HepG2 (cell line): ENCODE data around the gene AHCY. TPM values are rescaled to one million over a fixed set of nuclear protein-coding genes. Genes with fewer than 3 reads are reported as not detected.

ENCODE experiments used
- ATAC-seq: fragments of 200-7000 bp; cut with Tn5 transposase; 3 replicates; pipeline ENCODE4 v1.9.1; 2020; ENCODE audit warnings: mild to moderate bottlenecking, moderate library complexity
- BruUV-seq: library from RNA; stranded (reverse); fragments of 400-500 nt; replicated peaks from 2 replicates; lab custom pipeline; 2021; lab: Mats Ljungman, UMichigan
- CTCF ChIA-PET: fragments of 300-600 bp; formaldehyde crosslinking; extraction: SDS; loops from one replicate; lab custom pipeline; 2021; ENCODE audit warnings: low total read pairs, inconsistent platforms, low intra/inter-chr PET ratio; lab: Yijun Ruan, JAX
- POLR2A ChIA-PET: fragments of 350-600 bp; sonication (Branson Sonifier 250); formaldehyde crosslinking; loops from one replicate; lab custom pipeline; 2020; ENCODE audit warnings: antibody characterized with exemption, inconsistent platforms; lab: Yijun Ruan, JAX
- DNase-seq: peaks from one replicate; pipeline ENCODE4 v3.0.0-alpha.2; 2015; ENCODE audit warnings: low spot score
- FAIRE-seq: peaks from 3 replicates; lab custom pipeline; 2011; peaks lifted over from hg19 to GRCh38; lab: Jason Lieb, UNC
- H2AFZ ChIP-seq: one replicate; pipeline ENCODE4 v1.6.1; 2011; ENCODE audit warnings: low read length, inconsistent platforms
- H3K27ac ChIP-seq: fragments of 300-600 bp; 3 replicates; pipeline ENCODE4 v1.8.0; 2011; ENCODE audit warnings: mixed run types, mild to moderate bottlenecking, mixed read lengths, low read length, inconsistent platforms; ENCODE audit not compliant: insufficient read depth; ENCODE audit errors: extremely low read length
- H3K27me3 ChIP-seq, 2 experiments: fragments of 200-600 bp in 1 of 2; 2 replicates in 1 of 2; 3 replicates in 1 of 2; pipeline versions ENCODE4 v1.6.0 to v1.8.0; 2011; ENCODE audit warnings: low read length in 2 of 2, mild to moderate bottlenecking in 2 of 2, moderate library complexity in 2 of 2, inconsistent platforms in 1 of 2; ENCODE audit not compliant: insufficient read depth in 2 of 2, control insufficient read depth in 1 of 2
- H3K36me3 ChIP-seq, 2 experiments: fragments of 200-600 bp in 1 of 2; replicated peaks in 1 of 2; 2 replicates in 1 of 2; 3 replicates in 1 of 2; pipeline versions ENCODE4 v1.5.1 to v1.8.0; 2011; ENCODE audit warnings: low read length in 2 of 2, inconsistent platforms in 1 of 2; ENCODE audit not compliant: insufficient read depth in 2 of 2, control insufficient read depth in 1 of 2
- H3K4me1 ChIP-seq: 2 replicates; pipeline ENCODE4 v1.5.1; 2012; ENCODE audit warnings: low read length, inconsistent platforms; ENCODE audit not compliant: insufficient read depth
- H3K4me2 ChIP-seq: 2 replicates; pipeline ENCODE4 v1.6.0; 2011; ENCODE audit warnings: low read depth, low read length, inconsistent platforms
- H3K4me3 ChIP-seq, 3 experiments: fragments of 200-600 bp in 1 of 3; sonication (generic), shearing (Covaris generic) in 1 of 3; replicated peaks in 1 of 3; 2 replicates each; pipeline ENCODE4 v1.5.1; 2011 to 2016; ENCODE audit warnings: low read length in 3 of 3, inconsistent platforms in 2 of 3, low read depth in 2 of 3, mild to moderate bottlenecking in 2 of 3, control low read depth in 1 of 3, mixed read lengths in 1 of 3; ENCODE audit not compliant: insufficient read depth in 1 of 3
- H3K79me2 ChIP-seq: one replicate; pipeline ENCODE4 v1.6.1; 2011; ENCODE audit warnings: low read length, inconsistent platforms; ENCODE audit not compliant: insufficient read depth
- H3K9ac ChIP-seq: 2 replicates; pipeline ENCODE4 v1.6.0; 2011; ENCODE audit warnings: mild to moderate bottlenecking, low read depth, low read length, inconsistent platforms; ENCODE audit not compliant: insufficient read depth
- H3K9me3 ChIP-seq: 2 replicates; pipeline ENCODE4 v1.5.1; 2012; ENCODE audit warnings: mild to moderate bottlenecking, low read length
- H4K20me1 ChIP-seq: 2 replicates; pipeline ENCODE4 v1.6.0; 2011; ENCODE audit warnings: inconsistent platforms, mild to moderate bottlenecking, low read length, moderate library complexity; ENCODE audit not compliant: insufficient read depth
- ADNP ChIP-seq: sonication (generic); formaldehyde crosslinking; IDR thresholded peaks from 2 replicates; pipeline ENCODE4 v1.4.0; 2020; ENCODE audit warnings: missing genetic modification reagents
- DPF2 ChIP-seq: sonication (generic); formaldehyde crosslinking; IDR thresholded peaks from 2 replicates; pipeline ENCODE4 v1.4.0; 2020; ENCODE audit warnings: mild to moderate bottlenecking, low read depth, missing genetic modification reagents, borderline replicate concordance
- DR1 ChIP-seq: sonication (generic); formaldehyde crosslinking; IDR thresholded peaks from 2 replicates; pipeline ENCODE4 v1.8.0; 2021; ENCODE audit warnings: mild to moderate bottlenecking, missing genetic modification reagents, inconsistent platforms
- LCORL ChIP-seq, 2 experiments: fragments of 450-650 bp in 1 of 2; sonication (generic) in 1 of 2; formaldehyde crosslinking in 1 of 2; IDR thresholded peaks; 2 replicates each; pipeline versions ENCODE4 v1.5.0 to v1.6.1; 2017 to 2020; ENCODE audit warnings: antibody characterized with exemption in 1 of 2, missing genetic modification reagents in 1 of 2
- MATR3 ChIP-seq: sonication (generic); formaldehyde crosslinking; IDR thresholded peaks from 2 replicates; pipeline ENCODE4 v1.4.0; 2020; ENCODE audit warnings: missing genetic modification reagents
- NR3C1 ChIP-seq: sonication (generic); formaldehyde crosslinking; IDR thresholded peaks from 2 replicates; pipeline ENCODE4 v1.4.0; 2020; ENCODE audit warnings: missing genetic modification reagents
- RNF2 ChIP-seq: fragments of 450-650 bp; conservative IDR thresholded peaks from 2 replicates; pipeline ENCODE4 v1.6.1; 2016; ENCODE audit warnings: low read depth
- SALL1 ChIP-seq: sonication (generic); formaldehyde crosslinking; IDR thresholded peaks from 2 replicates; pipeline ENCODE4 v1.8.0; 2022; ENCODE audit warnings: mild to moderate bottlenecking, missing genetic modification reagents
- SKIL ChIP-seq: sonication (generic); formaldehyde crosslinking; IDR thresholded peaks from 2 replicates; pipeline ENCODE4 v1.8.0; 2022; ENCODE audit warnings: missing genetic modification reagents, mild to moderate bottlenecking, moderate library complexity, borderline replicate concordance
- SNAPC2 ChIP-seq: sonication (generic); formaldehyde crosslinking; IDR thresholded peaks from 2 replicates; pipeline ENCODE4 v1.8.1; 2022; ENCODE audit warnings: mild to moderate bottlenecking, missing genetic modification reagents
- SNRNP70 ChIP-seq: fragments of 200-400 bp; formaldehyde crosslinking; IDR thresholded peaks from 2 replicates; pipeline ENCODE4 v1.6.1; 2017; ENCODE audit warnings: mild to moderate bottlenecking, low read depth, low read length, moderate library complexity
- SP5 ChIP-seq: IDR thresholded peaks from 2 replicates; pipeline ENCODE4 v1.6.1; 2016; ENCODE audit warnings: low read depth, borderline replicate concordance
- TRAFD1 ChIP-seq: sonication (generic); formaldehyde crosslinking; IDR thresholded peaks from 2 replicates; pipeline ENCODE4 v1.5.1; 2020; ENCODE audit warnings: missing genetic modification reagents, mild to moderate bottlenecking, borderline replicate concordance
- ZBTB26 ChIP-seq: IDR thresholded peaks from 2 replicates; pipeline ENCODE4 v1.6.1; 2016; ENCODE audit warnings: missing compliant biosample characterization, missing genetic modification reagents, borderline replicate concordance
- ZFX ChIP-seq: sonication (generic); formaldehyde crosslinking; IDR thresholded peaks from 2 replicates; pipeline ENCODE4 v1.4.0; 2020; ENCODE audit warnings: mild to moderate bottlenecking, low read depth, missing genetic modification reagents, moderate library complexity
- ZMYM4 ChIP-seq: sonication (generic); formaldehyde crosslinking; IDR thresholded peaks from 2 replicates; pipeline ENCODE4 v1.8.1; 2023; ENCODE audit warnings: mild to moderate bottlenecking, missing genetic modification reagents
- ZNF124 ChIP-seq: sonication (generic); formaldehyde crosslinking; IDR thresholded peaks from 2 replicates; pipeline ENCODE4 v1.4.0; 2020; ENCODE audit warnings: missing genetic modification reagents
- ZNF775 ChIP-seq: sonication (generic); formaldehyde crosslinking; IDR thresholded peaks from 2 replicates; pipeline ENCODE4 v1.4.0; 2020; ENCODE audit warnings: missing genetic modification reagents, mild to moderate bottlenecking, moderate library complexity, borderline replicate concordance
- WGBS: methylation state at CpG from one replicate; pipeline ENCODE4 v1.1.6; 2017; ENCODE audit warnings: low lambda C conversion rate; 5-methylcytosine and 5-hydroxymethylcytosine counted together
- in situ Hi-C: cut with HindIII; loops from 2 replicates; pipeline ENCODE4 v1.10.0; 2017; ENCODE audit warnings: low pct_unique_long_range_greater_than_20kb; ENCODE audit not compliant: extremely low pct_ligation_motif_present
- intact Hi-C: fragments of 100-400 bp; cut with micrococcal nuclease; formaldehyde crosslinking; loops from one replicate; pipeline ENCODE4 v1.10.0; 2022; ENCODE audit not compliant: unreplicated experiment
- polyA plus RNA-seq, 8 experiments: library from polyadenylated mRNA; depleted of rRNA in 3 of 8; stranded (reverse) in 7 of 8; unstranded in 1 of 8; fragments of >200 nt; fragmentation: Illumina TruSeq in 4 of 8; extraction: Trizol in 4 of 8; gene quantifications; 2 replicates each; pipeline versions ENCODE4 v1.2.1 to v1.2.3, GENCODE V29; 2011 to 2016; ENCODE audit warnings: low read depth in 4 of 8, missing spikeins in 1 of 8, mixed read lengths in 1 of 8; ENCODE audit not compliant: insufficient read depth in 1 of 8
- total RNA-seq, 5 experiments: library from RNA; depleted of rRNA; stranded (reverse); fragments of >200 nt; fragmentation: Illumina TruSeq; extraction: Trizol; gene quantifications; 2 replicates each; pipeline ENCODE4 v1.2.3, GENCODE V29; 2016; ENCODE audit warnings: low read depth in 1 of 5

AHCY gene
- total and polyA plus RNA-seq, 2 of the 13 experiments (the other 11 are each of a cell fraction or from before 2014, with no cell fraction given): 407 to 419 TPM

GRCh38 chr20:34343458-34344211 lies 40.5 kb upstream of the AHCY start:
- Histone ChIP-seq H3K9me3 (no peaks in the 10 kb centered on the region), H3K36me3 (no peaks in the 10 kb centered on the region), H3K4me2 (peak overlapping the region; percentile 75), H3K27me3 (no peaks in the 10 kb centered on the region), H3K9ac (peak overlapping the region; percentile 25), H3K79me2 (no peaks in the 10 kb centered on the region), H3K27ac (peak overlapping the region; percentile 28), H2AFZ (peak overlapping the region; percentile 80), H4K20me1 (no peaks in the 10 kb centered on the region), H3K4me1 (peaks cover 56% of the 10 kb centered on the region), H3K4me3 (peak overlapping the region; percentile 19 to 58 (median 40); a peak in 5 of 6 replicates)
- ChIA-PET CTCF (interaction anchor here (0.6 to 1.4 kb wide), 2 partner anchors 30 to 43 kb away, joined by 3 read pairs; no protein-coding TSS in a partner anchor), POLR2A (interaction anchor here (1.5 to 4.5 kb wide), 3 partner anchors 8 to 23 kb away, joined by 5 to 46 read pairs (median 25); partner anchors contain the start of gene ITCH)
- 21% methylated on average over 10 of the region's 10 CpGs for WGBS
- in situ Hi-C loops (no loop called here), intact Hi-C loops (loop anchor here (2.0 kb wide), 1 partner anchor 19 kb away; the partner anchor contains the start of gene ITCH)
- no TSS peak for BruUV-seq
- DNase-seq: no peak
- no peak for FAIRE-seq
- ATAC-seq: peak; percentile 80
- TF ChIP-seq SNRNP70 (no peak), DR1 (no peak), TRAFD1 (no peak), NR3C1 (CRISPR knock-in tag) (no peak), SKIL (CRISPR knock-in tag) (no peak), LCORL (IDR thresholded peaks at IDR 0.05) (no peak), LCORL (CRISPR knock-in tag; IDR thresholded peaks at IDR 0.05) (no peak), SALL1 (CRISPR knock-in tag) (peak; percentile 57), ADNP (CRISPR knock-in tag) (0 out of 2 replicates have a peak, but pooled peaks have one; percentile 64), SP5 (no peak), ZNF124 (CRISPR knock-in tag) (no peak), ZMYM4 (CRISPR knock-in tag) (peak; percentile 26; the same call in 1 of the 2 replicates), ZBTB26 (CRISPR knock-in tag) (peak; percentile 80; the same call in 1 of the 2 replicates), ZFX (peak; percentile 62; the same call in 1 of the 2 replicates), SNAPC2 (CRISPR knock-in tag) (no peak), RNF2 (no peak), DPF2 (0 out of 2 replicates have a peak, but pooled peaks have one; percentile 46), MATR3 (no peak), ZNF775 (CRISPR knock-in tag) (0 out of 2 replicates have a peak, but pooled peaks have one; percentile 46)
